Activated CD4-positive, alpha-beta memory T cell treated with anti-CD3 and anti-CD28 coated beads, Interleukin-2, amount 10 ng/mL, durations not matched to agents 7 days and 5 days (primary cell): ENCODE data around the gene OSBPL6. TPM values are rescaled to one million over a fixed set of nuclear protein-coding genes. Genes with fewer than 3 reads are reported as not detected.

Source experiments
- CTCF ChIA-PET: fragments of 350-600 bp; sonication (Branson Sonifier 250); formaldehyde crosslinking; loops from one replicate; lab custom pipeline; 2021; ENCODE audit warnings: antibody characterized with exemption, inconsistent platforms; lab: Charles Lee
- POLR2A ChIA-PET: fragments of 350-600 bp; sonication (Branson Sonifier 250); formaldehyde crosslinking; loops from one replicate; lab custom pipeline; 2021; ENCODE audit warnings: antibody characterized with exemption; lab: Charles Lee
- DNase-seq: peaks from one replicate; pipeline ENCODE4 v3.0.0-alpha.2; 2020
- H3K27ac Mint-ChIP-seq: one replicate; pipeline ENCODE4 v1.8.0; 2021; ENCODE audit warnings: mild to moderate bottlenecking, mixed read lengths
- H3K27me3 Mint-ChIP-seq: one replicate; pipeline ENCODE4 v1.8.0; 2021; ENCODE audit warnings: mixed read lengths
- H3K36me3 Mint-ChIP-seq: one replicate; pipeline ENCODE4 v1.8.0; 2021; ENCODE audit warnings: low read depth, mixed read lengths
- H3K4me1 Mint-ChIP-seq: one replicate; pipeline ENCODE4 v1.8.0; 2021; ENCODE audit warnings: mixed read lengths
- H3K4me3 Mint-ChIP-seq: one replicate; pipeline ENCODE4 v1.8.0; 2021; ENCODE audit warnings: mild to moderate bottlenecking, mixed read lengths
- H3K9me3 Mint-ChIP-seq: one replicate; pipeline ENCODE4 v1.8.0; 2021; ENCODE audit warnings: mixed read lengths
- total RNA-seq, 2 experiments: library from RNA; stranded (reverse); gene quantifications; one replicate each; pipeline ENCODE4 v1.2.3, GENCODE V29; 2021

The OSBPL6 gene
- total RNA-seq, 2 experiments from 2014 or later, result 0.78 to 0.88 TPM

- POLR2A ChIA-PET, result no interaction called here
- H3K4me1 Mint-ChIP-seq, result peaks cover 3% of the 10 kb centered on the region
- CTCF ChIA-PET, result interaction anchor here (1.4 to 2.4 kb wide), 2 partner anchors 16 to 36 kb away, joined by 3 to 9 read pairs; no protein-coding TSS in a partner anchor
- H3K27me3 Mint-ChIP-seq, result peaks cover 19% of the 10 kb centered on the region
- no peaks in the 10 kb centered on the region for H3K9me3 Mint-ChIP-seq
- no peak for DNase-seq
- no peak overlapping the region for H3K27ac Mint-ChIP-seq
- H3K4me3 Mint-ChIP-seq, result no peak overlapping the region
- H3K36me3 Mint-ChIP-seq, result no peaks in the 10 kb centered on the region
Measured at GRCh38 chr2:178379162-178380004, 185.1 kb downstream of the OSBPL6 start.

- CTCF ChIA-PET, result interaction anchor here (2.2 to 2.4 kb wide), 2 partner anchors 14 to 34 kb away, joined by 6 to 9 read pairs; no protein-coding TSS in a partner anchor
- POLR2A ChIA-PET, result no interaction called here
- no peak overlapping the region for H3K27ac Mint-ChIP-seq
- H3K9me3 Mint-ChIP-seq, result no peaks in the 10 kb centered on the region
- peaks cover 12% of the 10 kb centered on the region for H3K27me3 Mint-ChIP-seq
- no peak overlapping the region for H3K4me3 Mint-ChIP-seq
- peaks cover 3% of the 10 kb centered on the region for H3K4me1 Mint-ChIP-seq
- no peaks in the 10 kb centered on the region for H3K36me3 Mint-ChIP-seq
- no peak for DNase-seq
Measured at GRCh38 chr2:178380763-178381162, 186.5 kb downstream of the OSBPL6 start.

- H3K4me3 Mint-ChIP-seq, result no peak overlapping the region
- no peak for DNase-seq
- ChIA-PET POLR2A (no interaction called here), CTCF (interaction anchor here (1.5 kb wide), 1 partner anchor 15 kb away, joined by 5 read pairs; no protein-coding TSS in a partner anchor)
- H3K27ac Mint-ChIP-seq, result no peak overlapping the region
- no peaks in the 10 kb centered on the region for H3K9me3 Mint-ChIP-seq
- H3K27me3 Mint-ChIP-seq, result peaks cover 2% of the 10 kb centered on the region
- no peaks in the 10 kb centered on the region for H3K36me3 Mint-ChIP-seq
- H3K4me1 Mint-ChIP-seq, result peaks cover 11% of the 10 kb centered on the region
Measured at GRCh38 chr2:178383718-178384117, 189.4 kb downstream of the OSBPL6 start.

GRCh38 chr2:178385595-178386148 is 191.4 kb downstream of the OSBPL6 start:
- CTCF ChIA-PET, result interaction anchor here (1.1 kb wide), 1 partner anchor 29 kb away, joined by 4 read pairs; no protein-coding TSS in a partner anchor
- peaks cover 11% of the 10 kb centered on the region for H3K4me1 Mint-ChIP-seq
- H3K9me3 Mint-ChIP-seq, result no peaks in the 10 kb centered on the region
- H3K27ac Mint-ChIP-seq, result no peak overlapping the region
- POLR2A ChIA-PET, result no interaction called here
- H3K36me3 Mint-ChIP-seq, result no peaks in the 10 kb centered on the region
- DNase-seq, result no peak
- H3K27me3 Mint-ChIP-seq, result no peaks in the 10 kb centered on the region
- no peak overlapping the region for H3K4me3 Mint-ChIP-seq

- peak overlapping the region; percentile 5 for H3K27ac Mint-ChIP-seq
Measured at GRCh38 chr2:178386986-178387597, 192.8 kb downstream of the OSBPL6 start.

GRCh38 chr2:178388287-178388686 is 194.0 kb downstream of the OSBPL6 start:
- Mint-ChIP-seq H3K9me3 (no peaks in the 10 kb centered on the region), H3K4me3 (no peak overlapping the region), H3K36me3 (no peaks in the 10 kb centered on the region), H3K27ac (no peak overlapping the region), H3K27me3 (peaks cover 9% of the 10 kb centered on the region), H3K4me1 (peaks cover 8% of the 10 kb centered on the region)
- no peak for DNase-seq
- POLR2A ChIA-PET, result interaction anchor here (1.8 kb wide), 1 partner anchor 16 kb away, joined by 4 read pairs; no protein-coding TSS in a partner anchor
- CTCF ChIA-PET, result no interaction called here

More at GRCh38 chr2:178386986-178387597, 192.8 kb downstream of the OSBPL6 start:
- Mint-ChIP-seq H3K27me3 (peaks cover 3% of the 10 kb centered on the region), H3K36me3 (no peaks in the 10 kb centered on the region), H3K4me3 (no peak overlapping the region), H3K9me3 (no peaks in the 10 kb centered on the region), H3K4me1 (peaks cover 8% of the 10 kb centered on the region)
- ChIA-PET POLR2A (interaction anchor here (1.4 to 1.8 kb wide), 2 partner anchors 17 to 26 kb away, joined by 3 to 4 read pairs; no protein-coding TSS in a partner anchor), CTCF (interaction anchor here (0.6 kb wide), 1 partner anchor 70 kb away, joined by 3 read pairs; no protein-coding TSS in a partner anchor)
- DNase-seq, result no peak

- H3K4me3 Mint-ChIP-seq, result no peak overlapping the region
- H3K27ac Mint-ChIP-seq, result no peak overlapping the region
- peaks cover 15% of the 10 kb centered on the region for H3K27me3 Mint-ChIP-seq
- CTCF ChIA-PET, result interaction anchor here (0.5 to 3.2 kb wide), 6 partner anchors 13 to 280 kb away, joined by 3 to 23 read pairs (median 3); no protein-coding TSS in a partner anchor
- POLR2A ChIA-PET, result no interaction called here
- no peaks in the 10 kb centered on the region for H3K36me3 Mint-ChIP-seq
- DNase-seq, result no peak
- H3K4me1 Mint-ChIP-seq, result peaks cover 8% of the 10 kb centered on the region
- no peaks in the 10 kb centered on the region for H3K9me3 Mint-ChIP-seq
Measured at GRCh38 chr2:178391701-178392100, 197.4 kb downstream of the OSBPL6 start.

GRCh38 chr2:178392215-178392614 is 197.9 kb downstream of the OSBPL6 start:
- POLR2A ChIA-PET, result no interaction called here
- peaks cover 5% of the 10 kb centered on the region for H3K4me1 Mint-ChIP-seq

GRCh38 chr2:178394859-178395258 is 200.5 kb downstream of the OSBPL6 start:
- H3K27me3 Mint-ChIP-seq, result peaks cover 15% of the 10 kb centered on the region
- no peak overlapping the region for H3K4me3 Mint-ChIP-seq
- peaks cover 7% of the 10 kb centered on the region for H3K4me1 Mint-ChIP-seq
- H3K9me3 Mint-ChIP-seq, result no peaks in the 10 kb centered on the region
- H3K36me3 Mint-ChIP-seq, result no peaks in the 10 kb centered on the region
- H3K27ac Mint-ChIP-seq, result no peak overlapping the region
- ChIA-PET POLR2A (interaction anchor here (0.9 to 2.4 kb wide), 2 partner anchors 19 to 56 kb away, joined by 3 to 25 read pairs; partner anchors contain the start of genes PJVK and PRKRA), CTCF (interaction anchor here (0.6 to 14.6 kb wide), 10 partner anchors 11 to 675 kb away, joined by 3 to 342 read pairs (median 4); partner anchors contain the start of gene RBM45)
- no peak for DNase-seq

More at GRCh38 chr2:178392215-178392614, 197.9 kb downstream of the OSBPL6 start:
- Mint-ChIP-seq H3K36me3 (no peaks in the 10 kb centered on the region), H3K27ac (no peak overlapping the region), H3K4me3 (no peak overlapping the region), H3K27me3 (peaks cover 15% of the 10 kb centered on the region), H3K9me3 (no peaks in the 10 kb centered on the region)
- DNase-seq, result no peak
- CTCF ChIA-PET, result interaction anchor here (0.5 to 3.2 kb wide), 6 partner anchors 13 to 281 kb away, joined by 3 to 23 read pairs (median 3); no protein-coding TSS in a partner anchor

GRCh38 chr2:178395295-178395694 is 201.0 kb downstream of the OSBPL6 start:
- Mint-ChIP-seq H3K27ac (no peak overlapping the region), H3K36me3 (no peaks in the 10 kb centered on the region), H3K27me3 (peaks cover 15% of the 10 kb centered on the region), H3K9me3 (no peaks in the 10 kb centered on the region), H3K4me3 (no peak overlapping the region), H3K4me1 (peaks cover 7% of the 10 kb centered on the region)
- ChIA-PET CTCF (interaction anchor here (0.6 to 14.6 kb wide), 11 partner anchors 10 to 675 kb away, joined by 3 to 342 read pairs (median 3); partner anchors contain the start of gene RBM45), POLR2A (interaction anchor here (0.9 to 2.4 kb wide), 2 partner anchors 19 to 56 kb away, joined by 3 to 25 read pairs; partner anchors contain the start of genes PJVK and PRKRA)
- no peak for DNase-seq

- ChIA-PET POLR2A (interaction anchor here (2.4 kb wide), 1 partner anchor 18 kb away, joined by 25 read pairs; no protein-coding TSS in a partner anchor), CTCF (interaction anchor here (0.6 to 14.6 kb wide), 8 partner anchors 9 to 284 kb away, joined by 3 to 342 read pairs (median 7); partner anchors contain the start of genes PJVK, PRKRA and RBM45)
- Mint-ChIP-seq H3K27me3 (peaks cover 13% of the 10 kb centered on the region), H3K27ac (no peak overlapping the region), H3K36me3 (no peaks in the 10 kb centered on the region), H3K4me3 (no peak overlapping the region), H3K4me1 (peaks cover 7% of the 10 kb centered on the region), H3K9me3 (no peaks in the 10 kb centered on the region)
- DNase-seq, result no peak
Measured at GRCh38 chr2:178395941-178396570, 201.7 kb downstream of the OSBPL6 start.
